ENCODE measurements around the gene RBM26.
A peak's percentile ranks its signal among the peaks of the same experiment; 100 is the strongest.

Gene RBM26

GRCh38 chr13:79405831-79406596 lies at the start of gene RBM26:
Gene RBM26, minus strand, starts transcription at chr13:79406255. Its CDS starts 481 bp downstream, at chr13:79405774.
- peak; percentile 86 for DNase-seq

GRCh38 chr13:79455331-79455730 lies 49.3 kb upstream of the RBM26 start:
- DNase-seq = no peak

- no peak for DNase-seq
These were observed 46.3 kb upstream of the RBM26 start for GRCh38 chr13:79452239-79452913.

- DNase-seq = no peak
These were observed 45.5 kb upstream of the RBM26 start for GRCh38 chr13:79451500-79451962.

- no peak for DNase-seq
These were observed 44.1 kb upstream of the RBM26 start for GRCh38 chr13:79450110-79450509.

GRCh38 chr13:79448413-79448812 lies 42.4 kb upstream of the RBM26 start:
- no peak for DNase-seq

- DNase-seq = no peak
These were observed 41.7 kb upstream of the RBM26 start for GRCh38 chr13:79447741-79448140.

GRCh38 chr13:79447141-79447540 lies 41.1 kb upstream of the RBM26 start:
- DNase-seq = no peak

GRCh38 chr13:79445968-79446645 lies 40.1 kb upstream of the RBM26 start:
- DNase-seq = no peak

- no peak for DNase-seq
These were observed 36.7 kb upstream of the RBM26 start for GRCh38 chr13:79442706-79443105.

GRCh38 chr13:79442221-79442620 lies 36.2 kb upstream of the RBM26 start:
- DNase-seq = no peak

- no peak for DNase-seq
These were observed 35.0 kb upstream of the RBM26 start for GRCh38 chr13:79440958-79441528.

- DNase-seq = no peak
These were observed 33.2 kb upstream of the RBM26 start for GRCh38 chr13:79439275-79439674.

- DNase-seq = no peak
These were observed 29.5 kb upstream of the RBM26 start for GRCh38 chr13:79435561-79435990.

- no peak for DNase-seq
These were observed 28.5 kb upstream of the RBM26 start for GRCh38 chr13:79434556-79434955.

- no peak for DNase-seq
These were observed 26.9 kb upstream of the RBM26 start for GRCh38 chr13:79432992-79433391.

- no peak for DNase-seq
These were observed 26.0 kb upstream of the RBM26 start for GRCh38 chr13:79432086-79432485.

GRCh38 chr13:79429309-79429708 lies 23.3 kb upstream of the RBM26 start:
- no peak for DNase-seq

- no peak for DNase-seq
These were observed 21.8 kb upstream of the RBM26 start for GRCh38 chr13:79427883-79428282.

- DNase-seq = no peak
These were observed 21.2 kb upstream of the RBM26 start for GRCh38 chr13:79427265-79427664.

GRCh38 chr13:79423801-79424642 lies 18.0 kb upstream of the RBM26 start:
- peak; percentile 44 for DNase-seq

- DNase-seq = no peak
These were observed 17.3 kb upstream of the RBM26 start for GRCh38 chr13:79423340-79423739.

Measured in DMS153 (cell line).